Keratinocyte (primary cell): Measurements from ENCODE around the gene ITPR1. TPM values are rescaled to one million over a fixed set of nuclear protein-coding genes. Genes with fewer than 3 reads are reported as not detected.

ENCODE experiments used
- DNase-seq: peaks from one replicate; pipeline ENCODE4 v3.0.0-alpha.2; 2011; ENCODE audit warnings: low read depth, missing footprints, low spot score
- FAIRE-seq: peaks from 2 replicates; lab custom pipeline; 2011; peaks lifted over from hg19 to GRCh38; lab: Jason Lieb, UNC
- H2AFZ ChIP-seq: 2 replicates; pipeline ENCODE4 v1.6.0; 2012; ENCODE audit warnings: low read length, control low read depth, inconsistent platforms; ENCODE audit not compliant: control insufficient read depth
- H3K27ac ChIP-seq: 2 replicates; pipeline ENCODE4 v1.5.1; 2011; ENCODE audit warnings: low read length; ENCODE audit not compliant: control insufficient read depth, insufficient read depth
- H3K27me3 ChIP-seq: 3 replicates; pipeline ENCODE4 v1.6.0; 2011; ENCODE audit warnings: low read length; ENCODE audit not compliant: control insufficient read depth, insufficient read depth; ENCODE audit errors: extremely low read depth
- H3K36me3 ChIP-seq, 2 experiments: 2 replicates in 1 of 2; 3 replicates in 1 of 2; pipeline ENCODE4 v1.5.1; 2011; ENCODE audit warnings: low read length in 2 of 2, mild to moderate bottlenecking in 1 of 2; ENCODE audit not compliant: control insufficient read depth in 2 of 2, insufficient read depth in 2 of 2; ENCODE audit errors: extremely low read depth in 1 of 2
- H3K4me1 ChIP-seq: 3 replicates; pipeline ENCODE4 v1.5.1; 2011; ENCODE audit warnings: low read length; ENCODE audit not compliant: control insufficient read depth, insufficient read depth; ENCODE audit errors: extremely low read depth
- H3K4me2 ChIP-seq: 3 replicates; pipeline ENCODE4 v1.6.0; 2011; ENCODE audit warnings: low read depth, low read length; ENCODE audit not compliant: control insufficient read depth, insufficient read depth; ENCODE audit errors: extremely low read depth
- H3K4me3 ChIP-seq, 3 experiments: fragments of 200-600 bp in 1 of 3; sonication (generic) in 1 of 3; 2 replicates in 2 of 3; 3 replicates in 1 of 3; pipeline ENCODE4 v1.5.1; 2011 to 2016; ENCODE audit warnings: low read length in 3 of 3, mild to moderate bottlenecking in 3 of 3, control low read depth in 2 of 3, inconsistent platforms in 1 of 3, low read depth in 1 of 3, mixed read lengths in 1 of 3, mixed run types in 1 of 3, moderate library complexity in 1 of 3; ENCODE audit not compliant: control insufficient read depth in 2 of 3, insufficient read depth in 2 of 3; ENCODE audit errors: extremely low read depth in 1 of 3
- H3K79me2 ChIP-seq: 2 replicates; pipeline ENCODE4 v1.6.0; 2012; ENCODE audit warnings: low read length; ENCODE audit not compliant: control insufficient read depth, insufficient read depth
- H3K9ac ChIP-seq: 3 replicates; pipeline ENCODE4 v1.6.0; 2011; ENCODE audit warnings: low read length; ENCODE audit not compliant: control insufficient read depth, insufficient read depth; ENCODE audit errors: extremely low read depth
- H3K9me1 ChIP-seq: 3 replicates; pipeline ENCODE4 v1.6.0; 2011; ENCODE audit warnings: low read length; ENCODE audit not compliant: control insufficient read depth, insufficient read depth; ENCODE audit errors: extremely low read depth
- H3K9me3 ChIP-seq: 2 replicates; pipeline ENCODE4 v1.5.1; 2012; ENCODE audit warnings: low read depth, low read length; ENCODE audit not compliant: control insufficient read depth
- H4K20me1 ChIP-seq: 3 replicates; pipeline ENCODE4 v1.6.0; 2011; ENCODE audit warnings: low read length; ENCODE audit not compliant: control insufficient read depth, insufficient read depth; ENCODE audit errors: extremely low read depth
- EZH2 ChIP-seq: IDR thresholded peaks from one replicate; pipeline ENCODE4 v1.6.1; 2012; ENCODE audit warnings: inconsistent platforms, mild to moderate bottlenecking, low read length, moderate library complexity
- dilution Hi-C: fragments of 300-500 bp; cut with MboI; formaldehyde crosslinking; loops from one replicate; pipeline ENCODE4 v1.7.0; 2020; ENCODE audit warnings: low sequenced_read_pairs; ENCODE audit not compliant: extremely low pct_ligation_motif_present
- polyA plus RNA-seq, 5 experiments: library from polyadenylated mRNA; depleted of rRNA in 3 of 5; stranded (reverse) in 3 of 5; stranded (forward) in 1 of 5; unstranded in 1 of 5; fragments of >200 nt; gene quantifications; 1 replicate in 1 of 5; 2 replicates in 3 of 5; 3 replicates in 1 of 5; pipeline versions ENCODE4 v1.2.1 to v1.2.3, GENCODE V29; 2011 to 2012; ENCODE audit warnings: missing spikeins in 2 of 5, low read depth in 1 of 5, low replicate concordance in 1 of 5
- TF ChIP-seq, protein P1 (sequence below), 3 experiments: IDR thresholded peaks in 1 of 3; conservative IDR thresholded peaks in 1 of 3; optimal IDR thresholded peaks in 1 of 3; 2 replicates in 2 of 3; 3 replicates in 1 of 3; pipeline versions ENCODE3 to v1.5.1; 2011; ENCODE audit warnings: low read length in 3 of 3, mild to moderate bottlenecking in 3 of 3, moderate library complexity in 2 of 3, control low read depth in 1 of 3, inconsistent platforms in 1 of 3; ENCODE audit not compliant: insufficient read depth in 2 of 3; ENCODE audit errors: extremely low read depth in 1 of 3

Gene ITPR1
- polyA plus RNA-seq, 1 donor (not counting 4 experiments of a cell fraction or from before 2014, with no cell fraction given): 3.5 TPM

DNA sequence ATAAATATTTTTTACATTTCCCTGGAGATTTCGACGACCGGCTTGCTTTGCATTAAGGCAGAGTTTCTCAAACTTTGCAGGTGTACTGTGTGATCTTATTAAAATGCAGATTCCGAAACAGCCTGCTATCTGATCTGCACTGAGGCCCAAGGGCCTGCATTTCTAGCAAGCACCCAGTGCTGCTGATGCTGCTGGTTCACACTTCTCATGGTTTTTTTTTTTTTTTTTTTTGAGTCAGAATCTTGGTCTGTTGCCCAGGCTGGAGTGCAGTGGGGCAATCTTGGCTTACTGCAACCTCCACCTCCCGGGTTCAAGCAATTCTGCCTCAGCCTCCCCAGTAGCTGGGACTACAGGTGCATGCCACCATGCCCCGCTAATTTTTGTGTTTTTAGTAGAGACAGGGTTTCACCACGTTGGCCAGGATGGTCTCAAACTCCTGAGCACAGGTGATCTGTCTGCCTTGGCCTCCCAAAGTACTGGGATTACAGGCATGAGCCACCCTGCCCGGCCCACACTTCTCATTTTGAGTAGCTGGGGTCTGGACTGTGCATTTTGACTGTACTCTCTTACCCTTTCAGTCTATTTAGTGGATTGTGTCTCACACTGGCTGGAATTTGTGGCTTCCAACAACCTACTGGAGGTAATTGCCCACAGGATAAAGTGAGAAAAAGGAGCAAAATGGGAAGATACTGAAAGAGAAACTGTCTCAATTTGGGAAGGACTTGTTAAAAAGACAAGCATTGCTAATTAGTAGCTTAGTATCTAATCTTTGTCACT, 94.1 kb downstream of the ITPR1 start:
- H3K9me1 ChIP-seq: no peaks in the 10 kb centered on the region
- H3K27ac ChIP-seq: no peak overlapping the region
- dilution Hi-C loops: no loop called here
- H3K9me3 ChIP-seq: no peaks in the 10 kb centered on the region
- TF ChIP-seq, protein P1, sequence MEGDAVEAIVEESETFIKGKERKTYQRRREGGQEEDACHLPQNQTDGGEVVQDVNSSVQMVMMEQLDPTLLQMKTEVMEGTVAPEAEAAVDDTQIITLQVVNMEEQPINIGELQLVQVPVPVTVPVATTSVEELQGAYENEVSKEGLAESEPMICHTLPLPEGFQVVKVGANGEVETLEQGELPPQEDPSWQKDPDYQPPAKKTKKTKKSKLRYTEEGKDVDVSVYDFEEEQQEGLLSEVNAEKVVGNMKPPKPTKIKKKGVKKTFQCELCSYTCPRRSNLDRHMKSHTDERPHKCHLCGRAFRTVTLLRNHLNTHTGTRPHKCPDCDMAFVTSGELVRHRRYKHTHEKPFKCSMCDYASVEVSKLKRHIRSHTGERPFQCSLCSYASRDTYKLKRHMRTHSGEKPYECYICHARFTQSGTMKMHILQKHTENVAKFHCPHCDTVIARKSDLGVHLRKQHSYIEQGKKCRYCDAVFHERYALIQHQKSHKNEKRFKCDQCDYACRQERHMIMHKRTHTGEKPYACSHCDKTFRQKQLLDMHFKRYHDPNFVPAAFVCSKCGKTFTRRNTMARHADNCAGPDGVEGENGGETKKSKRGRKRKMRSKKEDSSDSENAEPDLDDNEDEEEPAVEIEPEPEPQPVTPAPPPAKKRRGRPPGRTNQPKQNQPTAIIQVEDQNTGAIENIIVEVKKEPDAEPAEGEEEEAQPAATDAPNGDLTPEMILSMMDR (optimal IDR thresholded peaks at IDR 0.05 in 1 of 3, IDR thresholded peaks at IDR 0.05 in 1 of 3, conservative IDR thresholded peaks at IDR 0.05 in 1 of 3; ENCODE audit: extremely low read depth in 1 of 3, insufficient read depth in 2 of 3, low read length in 3 of 3): no peak
- TF ChIP-seq EZH2: no peak
- H3K9ac ChIP-seq: no peak overlapping the region
- H3K36me3 ChIP-seq: no peaks in the 10 kb centered on the region
- no peaks in the 10 kb centered on the region for H3K79me2 ChIP-seq
- FAIRE-seq (no peak), DNase-seq (no peak)
- no peak overlapping the region for H2AFZ ChIP-seq
- no peaks in the 10 kb centered on the region for H4K20me1 ChIP-seq
- no peak overlapping the region for H3K4me2 ChIP-seq
- H3K27me3 ChIP-seq: no peaks in the 10 kb centered on the region
- peaks cover 24% of the 10 kb centered on the region for H3K4me1 ChIP-seq
- H3K4me3 ChIP-seq: no peak overlapping the region

DNA sequence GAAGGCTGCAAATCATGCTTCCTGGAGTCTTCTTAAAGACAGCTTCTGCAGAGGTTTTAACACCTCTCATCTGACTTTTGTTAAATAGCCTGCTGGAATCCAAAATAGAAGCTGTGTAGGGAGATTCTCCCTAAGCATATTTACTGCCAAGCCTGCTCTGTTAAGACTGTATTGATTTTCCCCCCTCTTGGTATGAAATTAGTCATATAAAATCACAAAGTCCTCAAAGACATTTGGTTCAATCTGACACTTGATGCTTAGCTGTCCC, 94.6 kb downstream of the ITPR1 start:
- FAIRE-seq: no peak
- no peak for TF ChIP-seq EZH2
- TF ChIP-seq, protein P1 (optimal IDR thresholded peaks at IDR 0.05 in 1 of 3, IDR thresholded peaks at IDR 0.05 in 1 of 3, conservative IDR thresholded peaks at IDR 0.05 in 1 of 3; ENCODE audit: extremely low read depth in 1 of 3, insufficient read depth in 2 of 3, low read length in 3 of 3): no peak
- no peak overlapping the region for H3K4me2 ChIP-seq
- dilution Hi-C loops: no loop called here
- H3K9me1 ChIP-seq: no peaks in the 10 kb centered on the region
- no peak overlapping the region for H3K4me3 ChIP-seq
- no peak for DNase-seq
- H3K27ac ChIP-seq: no peak overlapping the region
- no peaks in the 10 kb centered on the region for H3K9me3 ChIP-seq
- H3K27me3 ChIP-seq: no peaks in the 10 kb centered on the region
- H3K9ac ChIP-seq: no peak overlapping the region
- H2AFZ ChIP-seq: no peak overlapping the region
- no peaks in the 10 kb centered on the region for H3K36me3 ChIP-seq
- H4K20me1 ChIP-seq: no peaks in the 10 kb centered on the region
- H3K4me1 ChIP-seq: peaks cover 19% of the 10 kb centered on the region
- no peaks in the 10 kb centered on the region for H3K79me2 ChIP-seq
